OCI-LY1 (cell line): ENCODE data around the gene ARMC9.

ENCODE experiments used
- H2AFZ ChIP-seq: fragments of 200-600 bp; sonication (generic), shearing (Covaris generic); 2 replicates; pipeline ENCODE4 v1.6.0; 2014; ENCODE audit warnings: antibody characterized with exemption, mild to moderate bottlenecking, low read length
- H3F3A ChIP-seq: fragments of 200-600 bp; sonication (generic), shearing (Covaris generic); 2 replicates; pipeline ENCODE4 v1.6.0; 2014; ENCODE audit warnings: mild to moderate bottlenecking, antibody characterized with exemption, low read length, moderate library complexity; ENCODE audit not compliant: insufficient read depth
- H3K27ac ChIP-seq: fragments of 200-600 bp; sonication (generic); 2 replicates; pipeline ENCODE4 v1.5.1; 2014; ENCODE audit warnings: low read length, mixed run types, mild to moderate bottlenecking, low read depth; ENCODE audit not compliant: poor library complexity, severe bottlenecking
- H3K27me3 ChIP-seq: fragments of 200-600 bp; sonication (generic); 2 replicates; pipeline ENCODE4 v1.6.0; 2014; ENCODE audit warnings: antibody characterized with exemption, mild to moderate bottlenecking, low read length, moderate library complexity; ENCODE audit not compliant: insufficient read depth
- H3K36me3 ChIP-seq: fragments of 200-600 bp; sonication (generic); 2 replicates; pipeline ENCODE4 v1.6.1; 2014; ENCODE audit warnings: mild to moderate bottlenecking, antibody characterized with exemption, low read length, moderate library complexity, mixed read lengths; ENCODE audit not compliant: insufficient read depth
- H3K4me1 ChIP-seq: fragments of 200-600 bp; sonication (generic); 2 replicates; pipeline ENCODE4 v1.5.1; 2014; ENCODE audit warnings: mild to moderate bottlenecking, low read length, moderate library complexity; ENCODE audit not compliant: insufficient read depth, severe bottlenecking
- H3K4me2 ChIP-seq: fragments of 200-600 bp; sonication (generic), shearing (Covaris generic); 2 replicates; pipeline ENCODE4 v1.6.1; 2014; ENCODE audit warnings: low read length
- H3K4me3 ChIP-seq: fragments of 200-600 bp; sonication (generic); 2 replicates; pipeline ENCODE4 v1.5.1; 2014; ENCODE audit warnings: low read length, low read depth, mild to moderate bottlenecking, mixed read lengths; ENCODE audit not compliant: poor library complexity, severe bottlenecking
- H3K79me2 ChIP-seq: fragments of 200-600 bp; shearing (Covaris generic); 2 replicates; pipeline ENCODE4 v1.6.1; 2016; ENCODE audit warnings: mixed run types, low read length, mixed read lengths; ENCODE audit not compliant: insufficient read depth
- H3K9ac ChIP-seq: fragments of 200-600 bp; sonication (generic), shearing (Covaris generic); 2 replicates; pipeline ENCODE4 v1.6.1; 2014; ENCODE audit warnings: mild to moderate bottlenecking, low read length, mixed read lengths
- H3K9me2 ChIP-seq: fragments of 200-600 bp; sonication (generic), shearing (Covaris generic); 2 replicates; pipeline ENCODE4 v1.6.1; 2014; ENCODE audit warnings: low read depth, mild to moderate bottlenecking, low read length, mixed read lengths
- H3K9me3 ChIP-seq: fragments of 200-600 bp; shearing (Covaris generic); 2 replicates; pipeline ENCODE4 v1.6.1; 2014; ENCODE audit warnings: low read length, mixed read lengths
- H4K20me1 ChIP-seq: fragments of 200-600 bp; sonication (generic), shearing (Covaris generic); 2 replicates; pipeline ENCODE4 v1.6.0; 2016; ENCODE audit warnings: mild to moderate bottlenecking, low read length; ENCODE audit not compliant: insufficient read depth
- CTCF ChIP-seq: fragments of 200-600 bp; sonication (generic), shearing (Covaris generic); IDR thresholded peaks from 2 replicates; pipeline ENCODE4 v1.5.1; 2017; ENCODE audit warnings: mild to moderate bottlenecking, antibody characterized with exemption, low read length, moderate library complexity, mixed read lengths
- EZH2 ChIP-seq: fragments of 200-600 bp; sonication (generic), shearing (Covaris generic); IDR thresholded peaks from 2 replicates; pipeline ENCODE4 v1.8.0; 2017; ENCODE audit warnings: borderline replicate concordance, mixed run types, mild to moderate bottlenecking, antibody characterized with exemption, low read length, moderate library complexity, mixed read lengths

The ARMC9 gene

GRCh38 chr2:231199219-231199618, 788 bp downstream of the ARMC9 start:
- peaks cover 13% of the 10 kb centered on the region for H3K4me1 ChIP-seq
- H3K4me2 ChIP-seq: peak overlapping the region; percentile 98
- H3K27me3 ChIP-seq: peaks cover 10% of the 10 kb centered on the region; the same call in 1 of the 2 replicates
- H2AFZ ChIP-seq: peak overlapping the region; percentile 92
- H3K9ac ChIP-seq: peak overlapping the region; percentile 85
- H3K27ac ChIP-seq: no peak overlapping the region
- H3F3A ChIP-seq: no peaks in the 10 kb centered on the region
- no peaks in the 10 kb centered on the region for H4K20me1 ChIP-seq
- H3K79me2 ChIP-seq: no peaks in the 10 kb centered on the region
- peak overlapping the region; percentile 95 for H3K4me3 ChIP-seq
- peaks cover 5% of the 10 kb centered on the region; the same call in 1 of the 2 replicates for H3K9me3 ChIP-seq
- H3K9me2 ChIP-seq: no peaks in the 10 kb centered on the region
- TF ChIP-seq EZH2 (no peak), CTCF (no peak)
- no peaks in the 10 kb centered on the region; the same call in 1 of the 2 replicates for H3K36me3 ChIP-seq

- Histone ChIP-seq H4K20me1 (no peaks in the 10 kb centered on the region), H3K36me3 (no peaks in the 10 kb centered on the region; the same call in 1 of the 2 replicates), H3K27ac (no peak overlapping the region), H3K79me2 (no peaks in the 10 kb centered on the region), H3K9me2 (no peaks in the 10 kb centered on the region), H3K9me3 (peaks cover 5% of the 10 kb centered on the region; the same call in 1 of the 2 replicates), H3F3A (no peaks in the 10 kb centered on the region), H3K9ac (no peak overlapping the region), H3K4me3 (no peak overlapping the region), H3K27me3 (peaks cover 8% of the 10 kb centered on the region; the same call in 1 of the 2 replicates), H2AFZ (no peak overlapping the region), H3K4me2 (no peak overlapping the region), H3K4me1 (peaks cover 13% of the 10 kb centered on the region)
- no peak for TF ChIP-seq EZH2
- TF ChIP-seq CTCF: no peak
Measured at GRCh38 chr2:231200805-231201474, 2.5 kb downstream of the ARMC9 start.

- Histone ChIP-seq H3F3A (no peaks in the 10 kb centered on the region), H3K9ac (no peak overlapping the region), H3K79me2 (no peaks in the 10 kb centered on the region), H3K4me1 (peaks cover 13% of the 10 kb centered on the region), H3K4me3 (no peak overlapping the region), H3K9me2 (no peaks in the 10 kb centered on the region), H3K4me2 (no peak overlapping the region), H3K9me3 (peaks cover 2% of the 10 kb centered on the region; the same call in 1 of the 2 replicates), H2AFZ (no peak overlapping the region), H3K27ac (no peak overlapping the region), H4K20me1 (no peaks in the 10 kb centered on the region), H3K36me3 (no peaks in the 10 kb centered on the region; the same call in 1 of the 2 replicates), H3K27me3 (peaks cover 3% of the 10 kb centered on the region; the same call in 1 of the 2 replicates)
- no peak for TF ChIP-seq EZH2
Measured at GRCh38 chr2:231201475-231201814, 3.0 kb downstream of the ARMC9 start.

GRCh38 chr2:231203087-231203486, 4.7 kb downstream of the ARMC9 start:
- Histone ChIP-seq H3K4me2 (no peak overlapping the region), H2AFZ (no peak overlapping the region), H3K79me2 (no peaks in the 10 kb centered on the region), H3K4me3 (no peak overlapping the region), H3K9me3 (no peaks in the 10 kb centered on the region), H3K9ac (no peak overlapping the region), H3K27me3 (no peaks in the 10 kb centered on the region; the same call in 1 of the 2 replicates), H3K9me2 (no peaks in the 10 kb centered on the region), H3K4me1 (peaks cover 9% of the 10 kb centered on the region), H3F3A (no peaks in the 10 kb centered on the region), H4K20me1 (no peaks in the 10 kb centered on the region), H3K36me3 (no peaks in the 10 kb centered on the region), H3K27ac (no peak overlapping the region)
- TF ChIP-seq EZH2: no peak
- no peak for TF ChIP-seq CTCF
